H1 (cell line): ENCODE results near the gene PRKN. TPM values are rescaled to one million over a fixed set of nuclear protein-coding genes. Genes with fewer than 3 reads are reported as not detected.

ENCODE experiments used
- CTCF ChIA-PET: fragments of 300-600 bp; sonication (Branson Sonifier 250); formaldehyde crosslinking; loops from one replicate; lab custom pipeline; 2021; ENCODE audit not compliant: partially characterized antibody; lab: Charles Lee
- POLR2A ChIA-PET: fragments of 300-600 bp; sonication (Branson Sonifier 250); formaldehyde crosslinking; loops from one replicate; lab custom pipeline; 2021; ENCODE audit warnings: inconsistent platforms; ENCODE audit not compliant: partially characterized antibody; lab: Charles Lee
- DNase-seq, 2 experiments: peaks; one replicate each; pipeline versions ENCODE4 v3.0.0 to v3.0.0-alpha.2; 2010 to 2022; ENCODE audit warnings: low spot score in 2 of 2, low read depth in 1 of 2, mixed read lengths in 1 of 2
- FAIRE-seq: peaks from 2 replicates; lab custom pipeline; 2011; peaks lifted over from hg19 to GRCh38; lab: Jason Lieb, UNC
- H2AFZ ChIP-seq: 2 replicates; pipeline ENCODE4 v1.8.1; 2012; ENCODE audit warnings: low read length, inconsistent platforms
- H2AK5ac ChIP-seq: 2 replicates; pipeline ENCODE4 v1.6.1; 2013; ENCODE audit warnings: low read depth, low read length
- H2BK120ac ChIP-seq: replicated peaks from 2 replicates; pipeline ENCODE3; 2013; ENCODE audit warnings: low read depth, low read length, inconsistent platforms
- H2BK12ac ChIP-seq: 2 replicates; pipeline ENCODE4 v1.6.1; 2013; ENCODE audit warnings: low read depth, low read length
- H2BK15ac ChIP-seq: 2 replicates; pipeline ENCODE4 v1.6.1; 2013; ENCODE audit warnings: low read length
- H2BK20ac ChIP-seq: 2 replicates; pipeline ENCODE4 v1.6.1; 2013; ENCODE audit warnings: low read length
- H2BK5ac ChIP-seq: 2 replicates; pipeline ENCODE4 v1.6.1; 2013; ENCODE audit warnings: low read depth, low read length
- H3K14ac ChIP-seq: 2 replicates; pipeline ENCODE4 v1.6.1; 2013; ENCODE audit warnings: inconsistent platforms; ENCODE audit not compliant: insufficient read length
- H3K18ac ChIP-seq: 2 replicates; pipeline ENCODE4 v1.6.1; 2013; ENCODE audit warnings: low read length; ENCODE audit errors: extremely low read depth
- H3K23ac ChIP-seq: 2 replicates; pipeline ENCODE4 v1.6.1; 2013; ENCODE audit warnings: inconsistent platforms; ENCODE audit not compliant: insufficient read length
- H3K23me2 ChIP-seq: 2 replicates; pipeline ENCODE4 v1.6.1; 2013; ENCODE audit warnings: low read depth, low read length
- H3K27ac ChIP-seq: 2 replicates; pipeline ENCODE4 v1.6.1; 2011; ENCODE audit warnings: low read depth, low read length, inconsistent platforms
- H3K27me3 ChIP-seq, 4 experiments: replicated peaks in 1 of 4; 1 replicate in 1 of 4; 2 replicates in 3 of 4; pipeline versions ENCODE4 v1.6.1 to v1.8.1; 2011 to 2013; ENCODE audit warnings: low read length in 3 of 4, mild to moderate bottlenecking in 3 of 4, inconsistent platforms in 2 of 4, mixed read lengths in 2 of 4, moderate library complexity in 1 of 4; ENCODE audit not compliant: control insufficient read depth in 3 of 4, insufficient read depth in 3 of 4; ENCODE audit errors: extremely low read depth in 1 of 4
- H3K36me3 ChIP-seq, 4 experiments: 2 replicates each; pipeline versions ENCODE4 v1.6.1 to v1.8.1; 2011 to 2013; ENCODE audit warnings: mild to moderate bottlenecking in 4 of 4, low read length in 3 of 4, moderate library complexity in 2 of 4, control low read depth in 1 of 4, inconsistent platforms in 1 of 4; ENCODE audit not compliant: insufficient read depth in 4 of 4, control insufficient read depth in 2 of 4
- H3K4ac ChIP-seq: replicated peaks from 2 replicates; pipeline ENCODE3; 2013; ENCODE audit warnings: low read length, low read depth, mixed read lengths, inconsistent platforms; ENCODE audit not compliant: insufficient read length
- H3K4me1 ChIP-seq, 4 experiments: replicated peaks in 1 of 4; 1 replicate in 1 of 4; 2 replicates in 3 of 4; pipeline versions ENCODE4 v1.6.1 to v1.8.1; 2011 to 2013; ENCODE audit warnings: low read length in 3 of 4, inconsistent platforms in 2 of 4, mixed read lengths in 1 of 4; ENCODE audit not compliant: insufficient read depth in 4 of 4, control insufficient read depth in 3 of 4
- H3K4me2 ChIP-seq, 2 experiments: 2 replicates each; pipeline versions ENCODE4 v1.6.1 to v1.8.1; 2011 to 2013; ENCODE audit warnings: low read depth in 2 of 2, low read length in 2 of 2, control low read depth in 1 of 2, inconsistent platforms in 1 of 2, mild to moderate bottlenecking in 1 of 2; ENCODE audit not compliant: insufficient read depth in 1 of 2
- H3K4me3 ChIP-seq, 4 experiments: fragments of 200-600, 300-600 bp in 1 of 4; sonication (generic), shearing (Covaris generic), sonication (Bioruptor Twin) in 1 of 4; 2 replicates each; pipeline versions ENCODE4 v1.5.1 to v1.8.1; 2011 to 2016; ENCODE audit warnings: low read length in 4 of 4, low read depth in 3 of 4, control low read depth in 2 of 4, inconsistent platforms in 2 of 4, mild to moderate bottlenecking in 2 of 4, mixed read lengths in 1 of 4, moderate library complexity in 1 of 4; ENCODE audit not compliant: insufficient read depth in 2 of 4; ENCODE audit errors: extremely low read depth in 1 of 4
- H3K56ac ChIP-seq: replicated peaks from 2 replicates; pipeline ENCODE3; 2013; ENCODE audit warnings: low read depth, mild to moderate bottlenecking, mixed read lengths, low read length, inconsistent platforms; ENCODE audit not compliant: insufficient read length
- H3K79me1 ChIP-seq: 2 replicates; pipeline ENCODE4 v1.6.1; 2013; ENCODE audit warnings: low read depth, low read length, control low read depth
- H3K79me2 ChIP-seq, 2 experiments: 2 replicates each; pipeline versions ENCODE4 v1.6.1 to v1.8.1; 2012 to 2013; ENCODE audit warnings: low read length in 2 of 2, mild to moderate bottlenecking in 2 of 2, inconsistent platforms in 1 of 2; ENCODE audit not compliant: insufficient read depth in 2 of 2, control insufficient read depth in 1 of 2
- H3K9ac ChIP-seq, 4 experiments: replicated peaks in 1 of 4; 1 replicate in 1 of 4; 2 replicates in 3 of 4; pipeline versions ENCODE4 v1.6.1 to v1.8.1; 2011 to 2013; ENCODE audit warnings: low read depth in 3 of 4, low read length in 3 of 4, control low read depth in 2 of 4, mild to moderate bottlenecking in 2 of 4, moderate library complexity in 2 of 4, inconsistent platforms in 1 of 4; ENCODE audit errors: extremely low read depth in 1 of 4
- H3K9me3 ChIP-seq, 2 experiments: 2 replicates each; pipeline versions ENCODE4 v1.6.1 to v1.8.1; 2012 to 2013; ENCODE audit warnings: mild to moderate bottlenecking in 2 of 2, moderate library complexity in 2 of 2, control low read depth in 1 of 2, inconsistent platforms in 1 of 2, low read depth in 1 of 2, low read length in 1 of 2, mixed read lengths in 1 of 2; ENCODE audit not compliant: insufficient read depth in 2 of 2
- H4K20me1 ChIP-seq, 2 experiments: replicated peaks in 1 of 2; 2 replicates each; pipeline versions ENCODE3 to v1.8.1; 2011 to 2013; ENCODE audit warnings: inconsistent platforms in 2 of 2, low read length in 2 of 2, mild to moderate bottlenecking in 1 of 2; ENCODE audit not compliant: insufficient read depth in 2 of 2, control insufficient read depth in 1 of 2
- H4K5ac ChIP-seq: 2 replicates; pipeline ENCODE4 v1.6.1; 2013; ENCODE audit warnings: low read length, low read depth, mixed read lengths, inconsistent platforms; ENCODE audit not compliant: insufficient read length
- H4K8ac ChIP-seq: 2 replicates; pipeline ENCODE4 v1.8.0; 2013; ENCODE audit warnings: mild to moderate bottlenecking, moderate library complexity, low read length, inconsistent platforms; ENCODE audit not compliant: insufficient read depth; ENCODE audit errors: extremely low read depth
- H4K91ac ChIP-seq: replicated peaks from 2 replicates; pipeline ENCODE3; 2013; ENCODE audit warnings: low read length, mixed read lengths, inconsistent platforms; ENCODE audit not compliant: insufficient read length
- BACH1 ChIP-seq: IDR thresholded peaks from 2 replicates; pipeline ENCODE4 v1.6.1; 2012; ENCODE audit warnings: low read length, improper control_type of control experiment
- CBX8 ChIP-seq: fragments of 300-800, 300-1000 bp; sonication (generic); IDR thresholded peaks from 2 replicates; pipeline ENCODE4 v1.7.1; 2016; ENCODE audit warnings: low read depth, low read length, borderline replicate concordance
- CEBPB ChIP-seq: IDR thresholded peaks from 2 replicates; pipeline ENCODE4 v1.6.1; 2012; ENCODE audit warnings: low read depth, low read length
- EGR1 ChIP-seq: IDR thresholded peaks from 2 replicates; pipeline ENCODE4 v1.6.1; 2011; ENCODE audit warnings: low read depth, low read length, borderline replicate concordance
- FOSL1 ChIP-seq: IDR thresholded peaks from 2 replicates; pipeline ENCODE4 v1.6.1; 2011; ENCODE audit warnings: mild to moderate bottlenecking, low read depth, low read length, moderate library complexity; ENCODE audit not compliant: insufficient read depth
- GTF2F1 ChIP-seq: IDR thresholded peaks from 2 replicates; pipeline ENCODE4 v1.6.1; 2012; ENCODE audit warnings: low read depth, low read length, improper control_type of control experiment, borderline replicate concordance
- POLR2A ChIP-seq, 2 experiments: IDR thresholded peaks; 1 replicate in 1 of 2; 2 replicates in 1 of 2; pipeline ENCODE4 v1.6.1; 2011; ENCODE audit warnings: low read depth in 2 of 2, low read length in 2 of 2, mild to moderate bottlenecking in 2 of 2; ENCODE audit errors: control extremely low read depth in 1 of 2
- POU5F1 ChIP-seq: IDR thresholded peaks from 2 replicates; pipeline ENCODE4 v1.6.1; 2011; ENCODE audit warnings: low read depth, mild to moderate bottlenecking, low read length, moderate library complexity
- RBBP5 ChIP-seq: IDR thresholded peaks from 2 replicates; pipeline ENCODE4 v1.7.1; 2012; ENCODE audit warnings: low read depth, mild to moderate bottlenecking, inconsistent platforms, low read length, moderate library complexity, borderline replicate concordance
- SUZ12 ChIP-seq: fragments of 200-600 bp; sonication (generic); IDR thresholded peaks from 2 replicates; pipeline ENCODE4 v1.6.1; 2012; ENCODE audit warnings: mild to moderate bottlenecking, inconsistent platforms, low read length, moderate library complexity, mixed read lengths
- TCF12 ChIP-seq: IDR thresholded peaks from 2 replicates; pipeline ENCODE4 v1.6.1; 2011; ENCODE audit warnings: low read depth, mild to moderate bottlenecking, low read length
- ZNF274 ChIP-seq: IDR thresholded peaks from 2 replicates; pipeline ENCODE4 v1.7.0; 2012; ENCODE audit warnings: low read length, borderline replicate concordance; ENCODE audit errors: extremely low read depth
- WGBS, 2 experiments: shearing (Covaris generic) in 1 of 2; methylation state at CpG; one replicate each; pipeline versions ENCODE4 v1.1.6 to v1.1.7; 2013 to 2015; ENCODE audit warnings: low lambda C conversion rate in 2 of 2, mixed read lengths in 2 of 2, inconsistent platforms in 1 of 2, low coverage in 1 of 2, missing lambda C conversion rate in 1 of 2; ENCODE audit not compliant: insufficient replicate concordance in 2 of 2, insufficient coverage in 1 of 2, insufficient read length in 1 of 2; ENCODE audit errors: extremely low coverage in 1 of 2, missing lambda C conversion rate in 1 of 2; 5-methylcytosine and 5-hydroxymethylcytosine counted together
- polyA plus RNA-seq, 7 experiments: library from polyadenylated mRNA; depleted of rRNA in 3 of 7; stranded (reverse) in 5 of 7; unstranded in 2 of 7; fragments of >200 nt in 5 of 7; fragments of 200-250 nt in 2 of 7; gene quantifications; 1 replicate in 5 of 7; 2 replicates in 1 of 7; 4 replicates in 1 of 7; pipeline versions ENCODE4 v1.2.1 to v1.2.3, GENCODE V29; 2011 to 2013; ENCODE audit warnings: missing spikeins in 2 of 7, mixed read lengths in 2 of 7
- total RNA-seq: library from RNA; stranded (reverse); fragmentation: NEBNext Ultra II Directional; extraction: Animal tissue kit (Norgen Biotek cat#: 25700); gene quantifications from 2 replicates; pipeline ENCODE4 v1.2.1, GENCODE V29; 2021
- TF ChIP-seq, protein P1 (sequence below), 3 experiments: IDR thresholded peaks; 1 replicate in 2 of 3; 2 replicates in 1 of 3; pipeline versions ENCODE4 v1.5.1 to v1.6.1; 2011; ENCODE audit warnings: low read length in 3 of 3, mild to moderate bottlenecking in 3 of 3, inconsistent platforms in 2 of 3, low read depth in 1 of 3, moderate library complexity in 1 of 3; ENCODE audit not compliant: insufficient read depth in 1 of 3; ENCODE audit errors: control extremely low read depth in 1 of 3

The PRKN gene
- total and polyA plus RNA-seq, 2 of the 8 experiments (the other 6 are each of a cell fraction or from before 2014, with no cell fraction given) = 0.13 to 0.29 TPM

- H3K27me3 ChIP-seq = no peaks in the 10 kb centered on the region
- no peaks in the 10 kb centered on the region for H3K79me2 ChIP-seq
- H4K91ac ChIP-seq = no peak overlapping the region
- no peak overlapping the region for H3K9ac ChIP-seq
- no peak for FAIRE-seq
- no peak overlapping the region for H2BK15ac ChIP-seq
- CTCF ChIA-PET = no interaction called here
- H3K4ac ChIP-seq = no peak overlapping the region
- no peaks in the 10 kb centered on the region for H4K20me1 ChIP-seq
- no peak overlapping the region for H2BK5ac ChIP-seq
- no peak overlapping the region for H3K56ac ChIP-seq
- H3K4me3 ChIP-seq = no peak overlapping the region
- H3K14ac ChIP-seq = no peak overlapping the region
- no peak overlapping the region for H4K5ac ChIP-seq
- no peak overlapping the region for H3K23ac ChIP-seq
- no peak overlapping the region for H3K4me2 ChIP-seq
- no peaks in the 10 kb centered on the region for H3K79me1 ChIP-seq
- H3K23me2 ChIP-seq = no peaks in the 10 kb centered on the region
- H3K4me1 ChIP-seq = no peaks in the 10 kb centered on the region
- no peak overlapping the region for H2AFZ ChIP-seq
- no peak overlapping the region for H2BK120ac ChIP-seq
- no peak overlapping the region for H2BK20ac ChIP-seq
- H2BK12ac ChIP-seq = no peak overlapping the region
- no peak overlapping the region for H4K8ac ChIP-seq
- H3K27ac ChIP-seq = no peak overlapping the region
- POLR2A ChIA-PET = no interaction called here
- peaks cover 7 to 11% of the 10 kb centered on the region in 2 experiments; a peak in 2 of 4 replicates for H3K9me3 ChIP-seq
- H3K36me3 ChIP-seq = no peaks in the 10 kb centered on the region
- H3K18ac ChIP-seq = no peak overlapping the region
- TF ChIP-seq BACH1 = no peak
- no peak for TF ChIP-seq TCF12
- no peak for TF ChIP-seq RBBP5
- TF ChIP-seq ZNF274 = no peak
- TF ChIP-seq EGR1 = no peak
- no peak for TF ChIP-seq GTF2F1
- TF ChIP-seq, protein P1, sequence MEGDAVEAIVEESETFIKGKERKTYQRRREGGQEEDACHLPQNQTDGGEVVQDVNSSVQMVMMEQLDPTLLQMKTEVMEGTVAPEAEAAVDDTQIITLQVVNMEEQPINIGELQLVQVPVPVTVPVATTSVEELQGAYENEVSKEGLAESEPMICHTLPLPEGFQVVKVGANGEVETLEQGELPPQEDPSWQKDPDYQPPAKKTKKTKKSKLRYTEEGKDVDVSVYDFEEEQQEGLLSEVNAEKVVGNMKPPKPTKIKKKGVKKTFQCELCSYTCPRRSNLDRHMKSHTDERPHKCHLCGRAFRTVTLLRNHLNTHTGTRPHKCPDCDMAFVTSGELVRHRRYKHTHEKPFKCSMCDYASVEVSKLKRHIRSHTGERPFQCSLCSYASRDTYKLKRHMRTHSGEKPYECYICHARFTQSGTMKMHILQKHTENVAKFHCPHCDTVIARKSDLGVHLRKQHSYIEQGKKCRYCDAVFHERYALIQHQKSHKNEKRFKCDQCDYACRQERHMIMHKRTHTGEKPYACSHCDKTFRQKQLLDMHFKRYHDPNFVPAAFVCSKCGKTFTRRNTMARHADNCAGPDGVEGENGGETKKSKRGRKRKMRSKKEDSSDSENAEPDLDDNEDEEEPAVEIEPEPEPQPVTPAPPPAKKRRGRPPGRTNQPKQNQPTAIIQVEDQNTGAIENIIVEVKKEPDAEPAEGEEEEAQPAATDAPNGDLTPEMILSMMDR (IDR thresholded peaks at IDR 0.05; ENCODE audit: control extremely low read depth in 1 of 3, insufficient read depth in 1 of 3, low read depth in 1 of 3, low read length in 3 of 3) = no peak
- no peak for TF ChIP-seq FOSL1
- no peak for TF ChIP-seq CEBPB
- no peak for TF ChIP-seq SUZ12
- TF ChIP-seq POU5F1 = no peak
- no peak for TF ChIP-seq CBX8
- no peak for TF ChIP-seq POLR2A (IDR thresholded peaks at IDR 0.05; ENCODE audit: control extremely low read depth in 1 of 2, low read depth in 2 of 2, low read length in 2 of 2)
- H2AK5ac ChIP-seq = no peak overlapping the region
- no peak for DNase-seq
- 90% methylated on average over 1 of the region's 1 CpG; no CpG with 5 or more reads in 1 of the 2 experiments for WGBS, 2 experiments
Observed at GRCh38 chr6:161667957-161668356, 1059.6 kb downstream of the PRKN start.
